Right renal pelvis (tissue), 4 donors: ENCODE data around the gene TAF11L5. TPM values are rescaled to one million over a fixed set of nuclear protein-coding genes. Genes with fewer than 3 reads are reported as not detected.

ENCODE experiments used
- polyA plus RNA-seq, 4 donors: library from polyadenylated mRNA; unstranded; fragments of 120-200 nt; gene quantifications; one replicate each; pipeline ENCODE4 v1.2.1, GENCODE V29; 2013; ENCODE audit not compliant: insufficient read length in 4 of 4

Gene TAF11L5
- polyA plus RNA-seq, 4 donors, result not detected

Other genes starting within 250 kb of the TAF11L5 start
- gene TAF11L2, start 27.0 kb upstream of the TAF11L5 start, polyA plus RNA-seq, result not detected
- gene TAF11L3, start 6.9 kb upstream of the TAF11L5 start, polyA plus RNA-seq, result not detected
- not detected for gene TAF11L4, start 3.4 kb upstream of the TAF11L5 start, polyA plus RNA-seq
- gene TAF11L6, start 3.4 kb downstream of the TAF11L5 start, polyA plus RNA-seq, result not detected
- gene TAF11L7, start 60.5 kb downstream of the TAF11L5 start, polyA plus RNA-seq, result not detected
- not detected for gene TAF11L8, start 65.7 kb downstream of the TAF11L5 start, polyA plus RNA-seq
- gene TAF11L9, start 69.2 kb downstream of the TAF11L5 start, polyA plus RNA-seq, result not detected
- not detected for gene TAF11L10, start 72.6 kb downstream of the TAF11L5 start, polyA plus RNA-seq
- gene TAF11L11, start 78.9 kb downstream of the TAF11L5 start, polyA plus RNA-seq, result not detected
- gene TAF11L12, start 85.2 kb downstream of the TAF11L5 start, polyA plus RNA-seq, result not detected
- not detected for gene TAF11L13, start 106.9 kb downstream of the TAF11L5 start, polyA plus RNA-seq
- not detected for gene TAF11L14, start 109.2 kb downstream of the TAF11L5 start, polyA plus RNA-seq